ENCODE results near the gene KATNAL1.

DNA sequence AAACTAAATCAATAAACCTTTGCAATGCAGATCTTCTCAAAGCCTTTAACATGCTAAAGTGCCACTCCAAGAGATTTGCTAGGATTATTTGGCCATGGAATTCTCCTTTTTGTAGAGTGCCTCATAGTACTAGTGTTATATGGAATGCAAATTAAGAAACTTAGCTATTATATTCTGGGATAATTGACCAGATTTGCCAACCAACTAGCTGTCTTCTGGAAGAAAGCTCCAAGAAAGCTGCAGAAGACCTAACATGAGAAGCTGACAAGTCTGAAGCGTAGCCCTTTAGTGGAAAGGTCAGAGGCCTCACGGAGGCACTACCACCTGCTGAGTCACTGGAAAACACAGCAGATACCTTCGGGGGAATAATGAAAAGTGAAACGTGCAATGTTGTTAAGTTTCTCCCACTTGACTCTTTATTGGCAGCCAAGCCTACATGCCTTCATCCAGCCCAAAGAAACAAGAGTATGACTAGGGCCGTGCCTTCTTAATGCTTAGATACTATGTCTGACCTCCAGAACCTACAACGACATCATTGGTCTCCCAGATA lies 29.8 kb upstream of the KATNAL1 start:
- TF ChIP-seq, protein P1, sequence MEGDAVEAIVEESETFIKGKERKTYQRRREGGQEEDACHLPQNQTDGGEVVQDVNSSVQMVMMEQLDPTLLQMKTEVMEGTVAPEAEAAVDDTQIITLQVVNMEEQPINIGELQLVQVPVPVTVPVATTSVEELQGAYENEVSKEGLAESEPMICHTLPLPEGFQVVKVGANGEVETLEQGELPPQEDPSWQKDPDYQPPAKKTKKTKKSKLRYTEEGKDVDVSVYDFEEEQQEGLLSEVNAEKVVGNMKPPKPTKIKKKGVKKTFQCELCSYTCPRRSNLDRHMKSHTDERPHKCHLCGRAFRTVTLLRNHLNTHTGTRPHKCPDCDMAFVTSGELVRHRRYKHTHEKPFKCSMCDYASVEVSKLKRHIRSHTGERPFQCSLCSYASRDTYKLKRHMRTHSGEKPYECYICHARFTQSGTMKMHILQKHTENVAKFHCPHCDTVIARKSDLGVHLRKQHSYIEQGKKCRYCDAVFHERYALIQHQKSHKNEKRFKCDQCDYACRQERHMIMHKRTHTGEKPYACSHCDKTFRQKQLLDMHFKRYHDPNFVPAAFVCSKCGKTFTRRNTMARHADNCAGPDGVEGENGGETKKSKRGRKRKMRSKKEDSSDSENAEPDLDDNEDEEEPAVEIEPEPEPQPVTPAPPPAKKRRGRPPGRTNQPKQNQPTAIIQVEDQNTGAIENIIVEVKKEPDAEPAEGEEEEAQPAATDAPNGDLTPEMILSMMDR (IDR thresholded peaks at IDR 0.05) = no peak
- TF ChIP-seq EP300 (IDR thresholded peaks at IDR 0.05) = no peak
- TF ChIP-seq POLR2A (IDR thresholded peaks at IDR 0.05) = no peak
- no peak for TF ChIP-seq POLR2AphosphoS5 (IDR thresholded peaks at IDR 0.05)
